Upper lobe of left lung (tissue), 6 donors: ENCODE measurements around the gene PTDSS2. TPM values are rescaled to one million over a fixed set of nuclear protein-coding genes. Genes with fewer than 3 reads are reported as not detected.

Experiments
- ATAC-seq, 2 donors: fragments of 200-7000 bp; cut with Tn5 transposase; one replicate each; pipeline ENCODE4 v1.9.1; 2022; ENCODE audit warnings: mild to moderate bottlenecking in 2 of 2, moderate library complexity in 2 of 2; ENCODE audit not compliant: low FRiP score in 2 of 2
- DNase-seq, 2 donors: peaks; one replicate each; pipeline ENCODE4 v3.0.0-alpha.2; 2019 to 2020
- H3K27ac ChIP-seq, 4 donors: fragments of 200-600 bp; sonication (generic); one replicate each; pipeline ENCODE4 v1.5.1; 2016 to 2019
- H3K27me3 ChIP-seq, 4 donors: fragments of 200-600 bp; sonication (generic); one replicate each; pipeline ENCODE4 v1.5.1; 2017 to 2019
- H3K36me3 ChIP-seq, 4 donors: fragments of 200-600 bp; sonication (generic); one replicate each; pipeline ENCODE4 v1.5.1; 2016 to 2019
- H3K4me1 ChIP-seq, 4 donors: fragments of 200-600 bp; sonication (generic); one replicate each; pipeline ENCODE4 v1.5.1; 2018 to 2019
- H3K4me3 ChIP-seq, 4 donors: fragments of 200-600 bp; sonication (generic); one replicate each; pipeline ENCODE4 v1.5.1; 2017 to 2019; ENCODE audit warnings: mild to moderate bottlenecking in 2 of 4, moderate library complexity in 1 of 4
- H3K9me3 ChIP-seq, 4 donors: fragments of 200-600 bp; sonication (generic); one replicate each; pipeline ENCODE4 v1.5.1; 2018 to 2019
- EP300 ChIP-seq, 4 donors: sonication (generic); formaldehyde crosslinking; IDR thresholded peaks; one replicate each; pipeline ENCODE4 v1.5.1; 2017; ENCODE audit warnings: antibody characterized with exemption in 4 of 4, control low read depth in 2 of 4
- POLR2A ChIP-seq, 4 donors: fragments of 450-650 bp; IDR thresholded peaks; one replicate each; pipeline ENCODE4 v1.5.1; 2016 to 2017; ENCODE audit warnings: antibody characterized with exemption in 4 of 4, mild to moderate bottlenecking in 2 of 4
- POLR2AphosphoS5 ChIP-seq, 2 donors: sonication (generic); formaldehyde crosslinking; IDR thresholded peaks; one replicate each; pipeline ENCODE4 v1.5.1; 2017; ENCODE audit warnings: antibody characterized with exemption in 2 of 2
- WGBS, 2 donors: methylation state at CpG; one replicate each; pipeline ENCODE4 v1.1.5; 2017 to 2018; 5-methylcytosine and 5-hydroxymethylcytosine counted together
- total RNA-seq, 6 donors: library from RNA; depleted of rRNA in 4 of 6; stranded (reverse); fragments of >200 nt in 4 of 6; gene quantifications; one replicate each; pipeline versions ENCODE4 v1.1.0 to v1.2.1, GENCODE V29; 2016 to 2021
- TF ChIP-seq, protein P1 (sequence below), 6 experiments: fragments of 450-650 bp in 4 of 6; fragments of 200-600 bp in 2 of 6; sonication (generic) in 2 of 6; IDR thresholded peaks; one replicate each; pipeline ENCODE4 v1.5.1; 2016 to 2019; ENCODE audit warnings: antibody characterized with exemption in 6 of 6
- donor health status: DM: no; HTN: no; CAD: no; lungs with moderate emphysema.
- donor health status: DM: no; HTN: yes; CAD: no; lungs with severe emphysema.

Gene PTDSS2
- total RNA-seq, 6 donors from 2014 or later, result 29.6 to 188 (median 45.1) TPM

DNA sequence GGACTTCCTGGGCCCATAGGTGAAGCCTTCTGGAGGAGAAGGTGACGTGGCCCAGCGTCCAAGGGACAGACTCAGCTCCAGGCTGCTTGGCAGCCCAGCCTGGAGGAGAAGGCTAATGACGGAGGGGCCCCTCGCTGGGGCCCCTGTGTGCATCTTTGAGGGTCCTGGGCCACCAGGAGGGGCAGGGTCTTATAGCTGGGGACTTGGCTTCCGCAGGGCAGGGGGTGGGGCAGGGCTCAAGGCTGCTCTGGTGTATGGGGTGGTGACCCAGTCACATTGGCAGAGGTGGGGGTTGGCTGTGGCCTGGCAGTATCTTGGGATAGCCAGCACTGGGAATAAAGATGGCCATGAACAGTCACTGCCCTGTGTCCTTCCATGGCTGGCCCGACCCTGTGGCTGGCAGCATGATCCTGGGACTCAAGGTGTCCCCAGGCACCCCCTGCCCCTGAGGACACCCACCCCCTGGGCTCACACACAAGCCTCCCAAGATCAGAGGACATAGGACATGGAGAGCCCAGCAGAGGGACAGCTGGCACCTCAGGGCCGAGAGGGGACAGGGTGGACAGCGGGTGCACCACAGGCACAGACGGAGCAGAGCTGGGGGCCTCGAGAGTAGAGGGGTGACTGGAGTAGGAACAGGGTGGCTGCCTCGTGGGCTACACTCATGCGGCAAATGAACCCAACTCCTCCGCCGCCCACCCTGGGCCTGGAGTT is 45.4 kb upstream of the PTDSS2 start:
- 96 to 97% methylated on average over 8 to 13 of the region's 14 CpGs for WGBS, 2 donors

DNA sequence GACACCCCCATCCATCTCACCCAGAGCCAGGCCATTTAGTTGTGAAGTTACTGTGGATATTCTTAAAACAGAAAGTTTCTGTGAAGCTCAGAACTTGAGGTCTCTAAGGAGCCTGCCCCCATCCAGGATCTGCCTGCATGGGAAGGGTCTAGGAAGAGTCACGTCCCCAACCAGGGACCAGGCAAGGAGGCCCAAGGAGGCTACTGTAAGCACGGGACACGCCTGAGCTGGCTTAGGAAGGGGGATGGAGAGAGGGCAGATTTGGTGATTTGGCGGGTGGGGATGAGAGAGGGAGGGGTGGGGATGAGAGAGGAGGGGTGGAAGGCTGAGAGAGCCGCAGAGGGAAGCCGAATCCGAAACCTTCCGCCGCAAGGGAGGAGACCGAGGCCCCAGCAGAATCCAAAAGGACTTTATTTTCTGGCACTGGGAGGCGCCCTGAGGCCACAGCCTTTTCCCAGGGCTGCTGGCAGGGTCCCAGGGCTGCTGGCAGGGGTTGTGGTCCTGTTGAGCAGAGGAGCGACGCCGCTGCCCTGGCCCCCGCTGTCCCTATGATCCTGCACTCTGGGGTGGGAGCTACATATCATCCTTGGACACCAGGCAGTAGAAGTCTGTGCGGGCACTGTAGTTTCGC is 44.6 kb upstream of the PTDSS2 start:
- TF ChIP-seq POLR2A (IDR thresholded peaks at IDR 0.05) (no peak), EP300 (IDR thresholded peaks at IDR 0.05) (no peak), POLR2AphosphoS5 (IDR thresholded peaks at IDR 0.05) (no peak)
- TF ChIP-seq, protein P1, sequence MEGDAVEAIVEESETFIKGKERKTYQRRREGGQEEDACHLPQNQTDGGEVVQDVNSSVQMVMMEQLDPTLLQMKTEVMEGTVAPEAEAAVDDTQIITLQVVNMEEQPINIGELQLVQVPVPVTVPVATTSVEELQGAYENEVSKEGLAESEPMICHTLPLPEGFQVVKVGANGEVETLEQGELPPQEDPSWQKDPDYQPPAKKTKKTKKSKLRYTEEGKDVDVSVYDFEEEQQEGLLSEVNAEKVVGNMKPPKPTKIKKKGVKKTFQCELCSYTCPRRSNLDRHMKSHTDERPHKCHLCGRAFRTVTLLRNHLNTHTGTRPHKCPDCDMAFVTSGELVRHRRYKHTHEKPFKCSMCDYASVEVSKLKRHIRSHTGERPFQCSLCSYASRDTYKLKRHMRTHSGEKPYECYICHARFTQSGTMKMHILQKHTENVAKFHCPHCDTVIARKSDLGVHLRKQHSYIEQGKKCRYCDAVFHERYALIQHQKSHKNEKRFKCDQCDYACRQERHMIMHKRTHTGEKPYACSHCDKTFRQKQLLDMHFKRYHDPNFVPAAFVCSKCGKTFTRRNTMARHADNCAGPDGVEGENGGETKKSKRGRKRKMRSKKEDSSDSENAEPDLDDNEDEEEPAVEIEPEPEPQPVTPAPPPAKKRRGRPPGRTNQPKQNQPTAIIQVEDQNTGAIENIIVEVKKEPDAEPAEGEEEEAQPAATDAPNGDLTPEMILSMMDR (IDR thresholded peaks at IDR 0.05), result no peak

More for the DNA sequence above, 45.4 kb upstream of the PTDSS2 start:
- H3K4me1 ChIP-seq, result peaks cover 14 to 30% (median 15%) of the 10 kb centered on the region in 4 donors
- TF ChIP-seq EP300 (IDR thresholded peaks at IDR 0.05) (no peak), POLR2AphosphoS5 (IDR thresholded peaks at IDR 0.05) (no peak)
- H3K27ac ChIP-seq, result no peak overlapping the region
- H3K36me3 ChIP-seq, result peaks cover 0 to 18% (median 5%) of the 10 kb centered on the region in 4 donors
- DNase-seq (peak in 1 of 2 donors; percentile 61), ATAC-seq (no peak)
- H3K9me3 ChIP-seq, result no peaks in the 10 kb centered on the region
- H3K4me3 ChIP-seq, result no peak overlapping the region
- peaks cover 0 to 13% (median 0%) of the 10 kb centered on the region in 4 donors for H3K27me3 ChIP-seq

DNA sequence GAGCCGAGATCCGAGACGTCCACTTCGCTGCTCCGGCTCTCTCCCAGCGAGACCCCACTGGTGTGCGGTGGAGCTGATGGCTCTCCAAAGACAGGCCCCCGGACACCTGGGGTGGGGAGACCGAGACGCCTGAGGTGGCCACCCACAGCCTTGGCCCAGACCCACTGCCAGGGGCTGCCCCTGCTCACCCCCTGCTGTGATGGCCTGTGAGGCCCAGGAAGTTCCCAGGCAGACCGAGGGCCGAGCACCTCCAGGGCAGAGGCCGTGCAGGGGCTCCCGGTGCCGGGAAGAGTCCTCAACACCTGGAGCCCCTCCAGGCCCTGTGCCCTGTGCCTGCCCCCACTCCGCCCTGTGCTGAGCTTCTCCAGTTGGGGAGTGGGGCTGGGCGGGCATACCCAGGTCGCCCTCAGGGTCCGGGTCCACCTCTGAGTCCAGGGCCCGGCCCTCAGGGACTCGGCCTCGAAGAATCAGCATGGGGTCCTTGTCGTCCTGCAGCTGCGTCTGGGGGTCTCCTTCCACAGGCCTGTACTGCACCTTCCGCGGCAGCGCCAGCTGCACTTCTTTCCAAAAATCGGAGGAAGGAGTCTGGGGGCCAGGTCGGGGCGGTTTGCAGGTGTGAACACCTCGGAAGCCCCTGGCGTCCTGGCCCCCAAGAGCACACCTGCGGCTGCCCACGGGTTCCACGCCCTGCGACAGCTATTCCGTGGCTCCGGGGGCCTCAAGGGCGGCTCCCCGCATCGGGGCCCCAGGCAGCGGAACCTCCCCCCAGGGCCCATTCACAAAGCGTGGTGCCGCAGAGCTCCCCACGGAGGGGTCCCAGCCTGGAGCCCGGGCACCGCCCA is 43.9 kb upstream of the PTDSS2 start:
- peak; percentile 6 to 15 for ATAC-seq

More for the DNA sequence above, 44.6 kb upstream of the PTDSS2 start:
- ATAC-seq (peak in 1 of 2 donors; percentile 1), DNase-seq (peak in 1 of 2 donors; percentile 87)
- 80 to 83% methylated on average over 11 to 17 of the region's 17 CpGs for WGBS, 2 donors
- Histone ChIP-seq H3K27ac (peak overlapping the region in 1 of 4 donors; percentile 2), H3K36me3 (peaks cover 0 to 18% (median 5%) of the 10 kb centered on the region in 4 donors), H3K9me3 (no peaks in the 10 kb centered on the region), H3K4me1 (peaks cover 14 to 26% (median 15%) of the 10 kb centered on the region in 4 donors), H3K4me3 (no peak overlapping the region), H3K27me3 (peaks cover 0 to 7% (median 0%) of the 10 kb centered on the region in 4 donors)

DNA sequence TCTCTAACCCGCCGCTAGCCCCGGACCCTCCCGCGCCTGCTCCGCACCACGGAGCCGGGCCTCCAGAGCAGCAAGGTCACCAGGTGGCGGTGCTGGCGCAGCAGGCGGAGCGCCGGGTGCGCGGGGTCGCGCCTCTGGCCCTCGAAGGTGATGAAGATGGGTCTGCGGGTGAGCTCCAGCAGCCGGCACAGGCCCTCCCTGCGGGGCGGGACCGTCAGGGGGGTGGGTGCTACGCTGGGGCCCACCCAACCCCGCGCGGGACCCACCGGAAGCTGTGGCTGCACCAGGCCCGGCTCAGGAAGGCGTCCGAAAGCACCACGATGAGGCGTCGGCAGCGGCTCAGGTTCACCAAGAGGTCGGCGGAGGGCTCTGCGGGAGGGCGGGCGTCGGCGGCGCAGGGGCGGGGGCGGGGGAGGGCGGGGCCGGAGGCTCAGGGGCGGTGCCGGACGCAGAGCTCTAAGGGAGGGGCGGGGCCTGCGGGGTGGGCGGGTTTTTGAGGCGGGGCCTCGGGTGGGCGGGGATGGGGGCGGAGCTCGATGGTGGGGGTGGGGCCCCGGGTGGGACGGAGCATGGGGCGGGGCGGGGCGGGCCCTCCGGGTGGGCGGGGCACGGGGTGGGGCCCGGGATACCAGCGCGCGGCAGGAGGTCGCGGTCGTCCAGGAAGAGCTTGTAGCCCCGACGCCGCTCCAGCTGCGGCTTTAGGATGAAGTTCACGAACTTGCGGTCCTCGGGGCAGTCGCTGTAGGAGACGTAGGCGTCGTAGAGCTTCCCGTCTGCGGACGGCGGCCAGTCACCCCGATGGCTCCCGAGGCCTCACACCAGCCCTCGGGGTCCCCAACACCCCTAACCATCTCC is 43.1 kb upstream of the PTDSS2 start:
- TF ChIP-seq POLR2AphosphoS5 (IDR thresholded peaks at IDR 0.05), result peak; percentile 31 to 55
- TF ChIP-seq POLR2A (IDR thresholded peaks at IDR 0.05), result peak in 1 of 4 donors; percentile 15
- TF ChIP-seq, protein P1 (IDR thresholded peaks at IDR 0.05), result peak in 3 of 6 experiments; percentile 25 to 53 (median 32)
- no peak for TF ChIP-seq EP300 (IDR thresholded peaks at IDR 0.05)
- 0 to 42% methylated on average over 2 to 15 of the region's 91 CpGs for WGBS, 2 donors
- Histone ChIP-seq H3K27ac (peak overlapping the region; percentile 48 to 82 (median 81)), H3K4me3 (peak overlapping the region; percentile 47 to 73 (median 64)), H3K9me3 (no peaks in the 10 kb centered on the region), H3K4me1 (peaks cover 14 to 24% (median 15%) of the 10 kb centered on the region in 4 donors), H3K27me3 (peaks cover 0 to 5% (median 0%) of the 10 kb centered on the region in 4 donors), H3K36me3 (peaks cover 0 to 18% (median 5%) of the 10 kb centered on the region in 4 donors)
- ATAC-seq (peak; percentile 60 to 76), DNase-seq (peak; percentile 84 to 94)

More for the DNA sequence above, 43.9 kb upstream of the PTDSS2 start:
- Histone ChIP-seq H3K36me3 (peaks cover 0 to 18% (median 5%) of the 10 kb centered on the region in 4 donors), H3K4me1 (peaks cover 14 to 24% (median 15%) of the 10 kb centered on the region in 4 donors), H3K27me3 (peaks cover 0 to 5% (median 0%) of the 10 kb centered on the region in 4 donors), H3K27ac (peak overlapping the region; percentile 48 to 82 (median 81)), H3K4me3 (peak overlapping the region; percentile 47 to 73 (median 64)), H3K9me3 (no peaks in the 10 kb centered on the region)
- TF ChIP-seq POLR2A (IDR thresholded peaks at IDR 0.05), result no peak
- TF ChIP-seq, protein P1 (IDR thresholded peaks at IDR 0.05), result peak in 1 of 6 experiments; percentile 5
- DNase-seq, result peak in 1 of 2 donors; percentile 81
- 84 to 85% methylated on average over 13 to 36 of the region's 47 CpGs for WGBS, 2 donors
